ENCODE data around the gene GDF10.

DNA sequence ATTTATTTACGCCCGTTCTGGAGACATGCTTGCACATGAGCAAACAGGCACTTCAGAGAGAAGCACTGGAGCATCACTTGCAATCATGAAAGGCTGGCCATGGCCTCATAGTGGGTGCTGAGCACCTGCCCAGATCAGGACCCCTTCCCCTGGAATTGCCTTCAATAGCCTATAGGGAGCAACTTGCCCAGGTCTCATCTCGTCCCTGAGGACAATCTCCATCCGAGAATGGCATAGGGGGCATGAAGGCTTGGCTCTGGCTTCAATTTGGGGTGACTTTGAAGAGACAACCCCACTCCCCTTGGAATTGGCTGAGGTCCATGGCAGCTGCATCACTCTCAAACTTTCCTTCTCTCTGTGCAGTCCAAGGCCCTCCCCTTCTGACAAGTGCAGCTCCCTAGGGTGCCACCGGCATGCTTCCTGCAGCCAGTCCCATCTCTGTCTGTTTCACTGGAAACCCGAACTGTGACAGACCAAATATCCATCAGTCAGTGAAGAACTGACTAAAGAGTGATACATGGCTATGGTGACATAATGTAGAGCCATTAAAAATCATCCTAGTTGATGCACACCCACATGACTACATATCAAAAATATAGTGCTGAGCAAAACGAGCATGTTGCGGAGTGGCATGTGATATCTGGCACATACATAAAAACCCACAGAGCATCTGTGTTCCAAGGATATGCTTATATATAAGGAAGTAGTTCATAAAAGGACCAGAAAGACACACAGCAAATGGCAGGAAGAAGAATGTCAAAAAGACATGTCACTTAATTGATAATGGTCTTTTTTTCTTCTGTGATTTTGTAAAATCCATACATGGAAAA lies 34.7 kb downstream of the GDF10 start:
- TF ChIP-seq RAD21 (conservative IDR thresholded peaks at IDR 0.05) (no peak), MXI1 (conservative IDR thresholded peaks at IDR 0.05; ENCODE audit: poor library complexity, severe bottlenecking) (no peak)
- TF ChIP-seq, protein P1, sequence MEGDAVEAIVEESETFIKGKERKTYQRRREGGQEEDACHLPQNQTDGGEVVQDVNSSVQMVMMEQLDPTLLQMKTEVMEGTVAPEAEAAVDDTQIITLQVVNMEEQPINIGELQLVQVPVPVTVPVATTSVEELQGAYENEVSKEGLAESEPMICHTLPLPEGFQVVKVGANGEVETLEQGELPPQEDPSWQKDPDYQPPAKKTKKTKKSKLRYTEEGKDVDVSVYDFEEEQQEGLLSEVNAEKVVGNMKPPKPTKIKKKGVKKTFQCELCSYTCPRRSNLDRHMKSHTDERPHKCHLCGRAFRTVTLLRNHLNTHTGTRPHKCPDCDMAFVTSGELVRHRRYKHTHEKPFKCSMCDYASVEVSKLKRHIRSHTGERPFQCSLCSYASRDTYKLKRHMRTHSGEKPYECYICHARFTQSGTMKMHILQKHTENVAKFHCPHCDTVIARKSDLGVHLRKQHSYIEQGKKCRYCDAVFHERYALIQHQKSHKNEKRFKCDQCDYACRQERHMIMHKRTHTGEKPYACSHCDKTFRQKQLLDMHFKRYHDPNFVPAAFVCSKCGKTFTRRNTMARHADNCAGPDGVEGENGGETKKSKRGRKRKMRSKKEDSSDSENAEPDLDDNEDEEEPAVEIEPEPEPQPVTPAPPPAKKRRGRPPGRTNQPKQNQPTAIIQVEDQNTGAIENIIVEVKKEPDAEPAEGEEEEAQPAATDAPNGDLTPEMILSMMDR (IDR thresholded peaks at IDR 0.05; ENCODE audit: poor library complexity, severe bottlenecking), result no peak

Data from neural cell (in vitro differentiated cells).